GM19193 (cell line): ENCODE measurements around the gene TIMM22.

ENCODE experiments used
- POLR2A ChIP-seq: IDR thresholded peaks from 4 replicates; pipeline ENCODE4 v1.6.1; 2011; ENCODE audit not compliant: insufficient read depth, insufficient read length; ENCODE audit errors: extremely low read depth

Gene TIMM22

GRCh38 chr17:1049446-1050225, 52.7 kb downstream of the TIMM22 start:
- TF ChIP-seq POLR2A, result no peak

- no peak for TF ChIP-seq POLR2A
Measured at GRCh38 chr17:1050246-1050995, 53.5 kb downstream of the TIMM22 start.

GRCh38 chr17:1050996-1051925, 54.3 kb downstream of the TIMM22 start:
- TF ChIP-seq POLR2A, result no peak
